IPS-18c (cell line): ENCODE measurements around the gene ROBO3.
A peak's percentile ranks its signal among the peaks of the same experiment; 100 is the strongest.

Experiments used
- H3K4me3 ChIP-seq: 2 replicates; pipeline ENCODE4 v1.7.0; 2013; ENCODE audit warnings: low read depth, mild to moderate bottlenecking, low read length, moderate library complexity; ENCODE audit not compliant: insufficient read depth
- H3K9me3 ChIP-seq: one replicate; pipeline ENCODE4 v1.6.1; 2013; ENCODE audit warnings: mild to moderate bottlenecking, low read length, moderate library complexity; ENCODE audit not compliant: control insufficient read depth, insufficient read depth

The ROBO3 gene

DNA sequence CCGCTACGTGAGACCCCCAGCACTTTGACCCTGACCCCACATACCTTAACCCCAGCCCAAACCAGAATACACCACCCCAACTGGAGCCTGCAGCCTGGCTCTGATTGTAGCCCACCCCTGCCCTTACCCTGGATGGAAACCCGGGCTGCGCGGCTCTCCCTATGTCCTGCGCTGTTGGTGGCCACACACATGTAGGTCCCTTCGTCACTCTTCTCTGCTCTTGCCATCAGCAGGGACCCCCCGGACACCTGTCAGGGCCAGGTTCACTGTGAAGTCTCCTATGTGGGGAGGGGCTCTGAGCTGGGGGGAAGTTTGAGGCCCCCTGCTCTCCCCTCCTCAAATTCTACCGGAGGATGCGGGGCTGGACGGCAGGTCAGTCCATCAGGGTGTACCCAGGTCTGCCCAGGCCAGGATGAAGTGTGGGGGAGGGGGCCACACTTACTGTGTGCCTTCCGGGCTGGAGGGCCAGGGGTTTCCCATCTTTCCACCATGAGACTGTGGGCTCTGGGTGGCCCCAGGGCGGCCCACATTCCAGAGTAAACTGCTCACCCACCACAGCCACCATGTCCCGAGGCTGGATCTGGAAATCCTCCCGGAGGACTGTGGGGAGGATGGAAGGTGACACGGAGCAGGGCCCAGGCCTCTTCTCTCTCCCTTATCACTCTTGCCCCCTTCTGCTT lies 31.0 kb downstream of the ROBO3 start:
- H3K4me3 ChIP-seq = no peak overlapping the region

DNA sequence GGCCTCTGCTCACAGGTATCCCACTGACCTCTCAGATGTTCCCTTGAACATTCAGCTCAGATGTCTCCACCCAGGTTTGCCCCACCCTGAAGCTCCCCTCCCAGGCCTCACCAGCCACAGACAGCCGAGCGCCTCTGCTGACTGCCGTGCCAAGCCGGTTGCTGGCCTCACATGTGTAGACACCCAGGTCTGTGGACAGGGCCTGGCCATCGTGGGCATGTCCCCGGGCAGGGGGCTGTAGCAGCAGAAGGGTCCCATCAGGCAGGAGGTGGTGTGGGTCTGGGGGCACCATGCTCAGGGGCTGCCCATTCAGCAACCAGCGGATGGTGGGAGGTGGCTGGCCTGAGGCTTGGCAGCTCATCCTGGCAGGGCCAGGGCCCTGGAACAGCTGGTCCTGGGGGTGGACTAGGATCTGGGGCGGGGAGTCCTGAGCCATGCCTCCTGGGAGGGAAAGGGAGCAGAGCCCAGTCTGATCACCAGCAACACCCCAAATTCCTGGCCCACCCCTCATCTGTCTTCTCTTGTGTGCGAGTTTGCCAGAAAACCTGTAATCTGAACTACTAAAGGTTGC lies 31.7 kb downstream of the ROBO3 start:
- H3K9me3 ChIP-seq = no peaks in the 10 kb centered on the region
- no peak overlapping the region for H3K4me3 ChIP-seq

More for the DNA sequence above, 31.0 kb downstream of the ROBO3 start:
- no peaks in the 10 kb centered on the region for H3K9me3 ChIP-seq

- Histone ChIP-seq H3K4me3 (no peak within 1 kb of the TSS), H3K9me3 (no peaks in the 10 kb centered on the region)
These were observed 32.5 kb downstream of the ROBO3 start, which contains the start of gene ROBO4 for GRCh38 chr11:124897674-124898262. Gene ROBO4, minus strand, starts transcription at chr11:124897865. Its CDS starts 70 bp downstream, at chr11:124897795.

DNA sequence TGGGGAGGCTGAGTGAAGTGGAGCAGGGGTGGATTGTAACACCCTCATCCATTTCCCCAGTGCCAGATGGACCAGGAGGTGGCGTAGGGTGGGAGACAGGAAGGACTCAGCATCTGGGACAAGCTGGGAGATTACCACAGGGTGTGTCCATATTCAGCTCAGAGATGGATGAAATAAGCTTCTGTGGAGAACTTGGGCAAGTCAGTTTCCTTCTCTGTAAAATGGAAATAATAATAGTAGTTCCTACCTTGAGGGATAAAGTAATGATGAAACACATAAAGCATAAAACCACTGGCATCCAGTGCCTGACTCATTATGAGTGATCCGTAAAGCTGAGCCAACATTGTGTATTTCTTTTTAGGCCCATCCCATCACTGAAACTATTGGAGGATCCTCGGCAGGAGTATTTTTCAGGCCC lies 33.0 kb downstream of the ROBO3 start:
- no peak overlapping the region for H3K4me3 ChIP-seq
- H3K9me3 ChIP-seq = no peaks in the 10 kb centered on the region

GRCh38 chr11:124898711-124899110 lies 33.5 kb downstream of the ROBO3 start:
- H3K9me3 ChIP-seq = no peaks in the 10 kb centered on the region
- H3K4me3 ChIP-seq = no peak overlapping the region

- Histone ChIP-seq H3K4me3 (no peak overlapping the region), H3K9me3 (no peaks in the 10 kb centered on the region)
These were observed 34.3 kb downstream of the ROBO3 start for GRCh38 chr11:124899383-124900145.

- no peak overlapping the region for H3K4me3 ChIP-seq
- H3K9me3 ChIP-seq = no peaks in the 10 kb centered on the region
These were observed 35.2 kb downstream of the ROBO3 start for GRCh38 chr11:124900464-124900863.

GRCh38 chr11:124902616-124903015 lies 37.4 kb downstream of the ROBO3 start:
- Histone ChIP-seq H3K9me3 (no peaks in the 10 kb centered on the region), H3K4me3 (no peak overlapping the region)

- Histone ChIP-seq H3K4me3 (no peak overlapping the region), H3K9me3 (no peaks in the 10 kb centered on the region)
These were observed 50.5 kb downstream of the ROBO3 start for GRCh38 chr11:124915541-124916369.

GRCh38 chr11:124916370-124916710 lies 51.1 kb downstream of the ROBO3 start:
- Histone ChIP-seq H3K4me3 (no peak overlapping the region), H3K9me3 (no peaks in the 10 kb centered on the region)

- Histone ChIP-seq H3K4me3 (no peak overlapping the region), H3K9me3 (no peaks in the 10 kb centered on the region)
These were observed 51.9 kb downstream of the ROBO3 start for GRCh38 chr11:124917115-124917637.

GRCh38 chr11:124918950-124919349 lies 53.7 kb downstream of the ROBO3 start, which contains the start of gene HEPN1:
Gene HEPN1, plus strand, starts transcription at chr11:124919250.
- H3K4me3 ChIP-seq = no peak within 1 kb of the TSS
- H3K9me3 ChIP-seq = no peaks in the 10 kb centered on the region

GRCh38 chr11:124919898-124920297 lies 54.7 kb downstream of the ROBO3 start:
- Histone ChIP-seq H3K9me3 (no peaks in the 10 kb centered on the region), H3K4me3 (no peak overlapping the region)

DNA sequence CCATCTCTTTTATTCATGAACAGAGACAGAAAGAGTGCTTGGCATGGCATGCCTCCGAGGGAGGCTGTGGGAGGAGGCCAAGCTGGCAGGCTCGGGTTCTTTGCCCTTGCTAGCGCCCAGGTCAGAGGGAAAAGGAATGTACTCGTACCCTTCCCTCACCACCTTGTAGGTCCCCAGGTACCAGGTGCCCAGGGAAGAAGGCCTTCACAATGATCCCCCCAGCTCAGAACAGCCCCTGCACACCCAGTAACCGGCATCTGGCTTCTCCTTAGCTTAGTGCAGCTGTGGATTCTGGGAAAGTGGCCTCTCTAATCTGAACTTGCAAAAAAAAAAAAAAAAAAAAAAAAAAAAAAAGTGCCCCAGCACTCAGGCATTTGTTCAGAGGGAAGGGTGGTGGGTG lies 55.1 kb downstream of the ROBO3 start:
- no peaks in the 10 kb centered on the region for H3K9me3 ChIP-seq
- peak overlapping the region; percentile 54 for H3K4me3 ChIP-seq

DNA sequence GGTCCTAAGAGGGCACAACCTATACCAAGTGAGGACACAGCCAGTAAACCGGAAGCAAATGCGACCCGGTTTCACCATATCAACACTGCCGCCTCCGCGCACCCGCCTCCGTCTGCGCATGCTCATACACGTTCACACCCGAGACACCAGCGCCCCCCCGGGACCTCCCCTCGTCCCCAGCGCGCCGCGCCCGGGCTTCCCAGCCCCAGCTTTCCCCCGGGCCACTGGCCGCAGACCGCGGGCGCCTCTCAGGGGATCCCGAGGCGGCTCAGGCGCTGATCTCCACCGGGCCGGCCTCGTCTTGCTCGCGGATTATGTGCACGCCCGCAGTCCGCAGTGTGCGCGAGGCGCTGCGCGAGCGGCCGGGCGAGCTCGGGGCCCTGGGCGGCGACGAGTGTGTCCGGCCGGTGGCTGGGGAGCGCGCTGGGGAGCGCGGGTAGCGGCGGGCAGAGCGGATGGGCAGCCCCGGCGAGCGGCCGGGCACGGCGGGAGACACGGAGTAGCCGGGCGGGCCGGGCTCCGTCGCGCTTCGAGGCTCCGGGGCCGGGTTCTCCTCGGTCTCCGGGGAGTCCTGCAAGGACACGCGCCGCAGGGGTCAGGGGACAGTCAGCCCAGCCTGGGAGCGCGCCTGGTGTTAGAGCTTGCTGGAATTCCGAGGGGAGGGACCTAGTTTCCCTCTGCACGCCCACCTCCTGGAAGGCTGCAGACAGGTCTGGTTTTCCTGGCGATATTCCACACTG lies 55.8 kb downstream of the ROBO3 start:
- Histone ChIP-seq H3K4me3 (peak overlapping the region; percentile 54), H3K9me3 (no peaks in the 10 kb centered on the region)

DNA sequence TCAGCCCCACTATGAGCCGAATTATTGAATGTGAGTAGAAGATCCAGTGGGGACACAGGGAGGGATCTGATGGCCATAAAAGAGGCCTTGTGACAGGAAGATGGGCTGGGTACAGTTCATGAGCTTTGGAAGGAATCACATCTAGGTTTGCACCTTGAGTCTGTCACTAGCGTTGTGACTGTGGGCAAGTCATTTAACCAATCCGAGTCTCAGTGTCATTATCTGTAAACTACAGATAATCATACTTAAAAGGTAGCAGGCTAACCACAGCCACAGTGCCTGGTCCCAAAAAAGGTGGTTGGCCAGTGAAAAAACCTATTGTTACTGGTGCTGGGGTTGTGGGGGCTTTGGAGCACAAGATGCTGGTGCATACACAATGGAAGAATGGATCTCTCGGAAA lies 57.6 kb downstream of the ROBO3 start:
- H3K4me3 ChIP-seq = no peak overlapping the region
- no peaks in the 10 kb centered on the region for H3K9me3 ChIP-seq
